ENCODE results near the gene DPPA2.

The DPPA2 gene

GRCh38 chr3:109313061-109313460 lies 3.3 kb downstream of the DPPA2 start:
- no peak for DNase-seq

GRCh38 chr3:109297496-109297895 lies 18.8 kb downstream of the DPPA2 start:
- no peak for DNase-seq

- no peak for DNase-seq
Measured at GRCh38 chr3:109284071-109284470, 32.2 kb downstream of the DPPA2 start.

- DNase-seq = no peak
Measured at GRCh38 chr3:109278546-109278945, 37.8 kb downstream of the DPPA2 start.

GRCh38 chr3:109278141-109278540 lies 38.2 kb downstream of the DPPA2 start:
- no peak for DNase-seq

GRCh38 chr3:109275702-109276293 lies 40.5 kb downstream of the DPPA2 start:
- no peak for DNase-seq

- DNase-seq = no peak
Measured at GRCh38 chr3:109270779-109271178, 45.5 kb downstream of the DPPA2 start.

GRCh38 chr3:109269577-109270275 lies 46.6 kb downstream of the DPPA2 start:
- DNase-seq = no peak

- no peak for DNase-seq
Measured at GRCh38 chr3:109268181-109268580, 48.1 kb downstream of the DPPA2 start.

- DNase-seq = no peak
Measured at GRCh38 chr3:109265295-109265694, 51.0 kb downstream of the DPPA2 start.

GRCh38 chr3:109257269-109257668 lies 59.0 kb downstream of the DPPA2 start:
- DNase-seq = no peak

- DNase-seq = no peak
Measured at GRCh38 chr3:109254770-109255169, 61.5 kb downstream of the DPPA2 start.

GRCh38 chr3:109252641-109253040 lies 63.7 kb downstream of the DPPA2 start:
- DNase-seq = no peak
